K562 (cell line): Measurements from ENCODE around the gene POLN. TPM values are rescaled to one million over a fixed set of nuclear protein-coding genes. Genes with fewer than 3 reads are reported as not detected.
A peak's percentile ranks its signal among the peaks of the same experiment; 100 is the strongest.

Experiments
- ATAC-seq: fragments of 200-7000 bp; cut with Tn5 transposase; 3 replicates; pipeline ENCODE4 v1.9.1; 2020; ENCODE audit warnings: moderate library complexity
- BruUV-seq: library from RNA; stranded (reverse); fragments of 400-500 nt; replicated peaks from 2 replicates; lab custom pipeline; 2021; lab: Mats Ljungman, UMichigan
- CTCF ChIA-PET: fragments of 300-600 bp; formaldehyde crosslinking; extraction: SDS; loops from one replicate; lab custom pipeline; 2021; ENCODE audit warnings: low intra/inter-chr PET ratio; lab: Yijun Ruan, JAX
- POLR2A ChIA-PET: fragments of 300-600, 350-650 bp; sonication (Branson Sonifier 250); formaldehyde crosslinking; extraction: SDS; loops from one replicate; lab custom pipeline; 2021; ENCODE audit warnings: antibody characterized with exemption, inconsistent platforms; lab: Yijun Ruan, JAX
- DNase-seq, 4 experiments: peaks; one replicate each; pipeline versions ENCODE4 v3.0.0 to v3.0.0-alpha.2; 2011 to 2018; ENCODE audit warnings: low spot score in 3 of 4, mixed read lengths in 3 of 4; ENCODE audit errors: extremely low read depth in 1 of 4
- FAIRE-seq: peaks from 2 replicates; lab custom pipeline; 2011; peaks lifted over from hg19 to GRCh38; lab: Jason Lieb, UNC
- H2AFZ ChIP-seq: 2 replicates; pipeline ENCODE4 v1.6.0; 2011; ENCODE audit warnings: low read depth, low read length, control low read depth, inconsistent platforms
- H3K27ac ChIP-seq: fragments of 200-600 bp; 3 replicates; pipeline ENCODE4 v1.8.0; 2011; ENCODE audit warnings: low read depth, mild to moderate bottlenecking, control low read depth, inconsistent platforms, low read length, moderate library complexity, mixed read lengths; ENCODE audit errors: extremely low read depth
- H3K27me3 ChIP-seq, 2 experiments: fragments of 300-600 bp in 1 of 2; 2 replicates in 1 of 2; 3 replicates in 1 of 2; pipeline versions ENCODE4 v1.6.0 to v1.8.0; 2011; ENCODE audit warnings: inconsistent platforms in 2 of 2, low read length in 2 of 2, mild to moderate bottlenecking in 1 of 2, mixed read lengths in 1 of 2, moderate library complexity in 1 of 2; ENCODE audit not compliant: control insufficient read depth in 2 of 2, insufficient read depth in 2 of 2
- H3K36me3 ChIP-seq: fragments of 300-600 bp; 3 replicates; pipeline ENCODE4 v1.8.0; 2011; ENCODE audit warnings: mild to moderate bottlenecking, low read length, inconsistent platforms; ENCODE audit not compliant: control insufficient read depth, insufficient read depth
- H3K4me1 ChIP-seq, 2 experiments: fragments of 200-600 bp in 1 of 2; replicated peaks in 1 of 2; 2 replicates in 1 of 2; 3 replicates in 1 of 2; pipeline versions ENCODE4 v1.5.1 to v1.8.0; 2011; ENCODE audit warnings: inconsistent platforms in 2 of 2, low read length in 2 of 2, mild to moderate bottlenecking in 1 of 2, mixed read lengths in 1 of 2, moderate library complexity in 1 of 2; ENCODE audit not compliant: control insufficient read depth in 2 of 2, insufficient read depth in 2 of 2
- H3K4me2 ChIP-seq: 2 replicates; pipeline ENCODE4 v1.6.1; 2011; ENCODE audit warnings: low read length, control low read depth, inconsistent platforms, mixed read lengths; ENCODE audit not compliant: insufficient read depth
- H3K4me3 ChIP-seq: fragments of 200-600 bp; sonication (generic), shearing (Covaris generic); 2 replicates; pipeline ENCODE4 v1.5.1; 2016; ENCODE audit warnings: control low read depth, inconsistent platforms
- H3K79me2 ChIP-seq: fragments of 200-600 bp; 3 replicates; pipeline ENCODE4 v1.8.0; 2011; ENCODE audit warnings: low read length, inconsistent platforms; ENCODE audit not compliant: control insufficient read depth, insufficient read depth
- H3K9ac ChIP-seq, 2 experiments: 2 replicates each; pipeline versions ENCODE4 v1.6.0 to v1.6.1; 2011; ENCODE audit warnings: low read depth in 2 of 2, low read length in 2 of 2, control low read depth in 1 of 2, inconsistent platforms in 1 of 2, mild to moderate bottlenecking in 1 of 2, mixed read lengths in 1 of 2; ENCODE audit not compliant: insufficient read depth in 1 of 2
- H3K9me1 ChIP-seq: one replicate; pipeline ENCODE4 v1.6.0; 2011; ENCODE audit warnings: inconsistent platforms, mild to moderate bottlenecking, low read length, moderate library complexity; ENCODE audit not compliant: control insufficient read depth, insufficient read depth
- H3K9me3 ChIP-seq: replicated peaks from 2 replicates; pipeline ENCODE4 v1.5.1; 2011; ENCODE audit warnings: low read depth, low read length, inconsistent platforms; ENCODE audit not compliant: control insufficient read depth, insufficient read depth
- H4K20me1 ChIP-seq: replicated peaks from 2 replicates; pipeline ENCODE4 v1.6.1; 2011; ENCODE audit warnings: low read length, inconsistent platforms, mixed read lengths; ENCODE audit not compliant: control insufficient read depth, insufficient read depth
- FOXM1 ChIP-seq, 2 experiments: fragments of 450-650 bp in 1 of 2; sonication (generic) in 1 of 2; formaldehyde crosslinking in 1 of 2; IDR thresholded peaks; 2 replicates each; pipeline versions ENCODE4 v1.6.1 to v1.9.0; 2017 to 2022; ENCODE audit warnings: low read depth in 2 of 2, mild to moderate bottlenecking in 2 of 2, missing genetic modification reagents in 1 of 2, moderate library complexity in 1 of 2
- SNAPC5 ChIP-seq: fragments of 250-450 bp; sonication (Bioruptor Pico); IDR thresholded peaks from 2 replicates; pipeline ENCODE4 v1.8.0; 2021; ENCODE audit warnings: moderate library complexity, mild to moderate bottlenecking, inconsistent platforms
- SPI1 ChIP-seq: IDR thresholded peaks from 2 replicates; pipeline ENCODE4 v1.6.1; 2011; ENCODE audit warnings: low read depth, low read length, control low read depth, borderline replicate concordance
- TOE1 ChIP-seq, 2 experiments: fragments of 450-650 bp in 1 of 2; sonication (generic) in 1 of 2; formaldehyde crosslinking in 1 of 2; IDR thresholded peaks; 2 replicates each; pipeline versions ENCODE4 v1.7.1 to v1.8.0; 2016 to 2022; ENCODE audit warnings: borderline replicate concordance in 2 of 2, mild to moderate bottlenecking in 2 of 2, antibody characterized with exemption in 1 of 2, inconsistent platforms in 1 of 2, low read depth in 1 of 2, missing genetic modification reagents in 1 of 2, moderate library complexity in 1 of 2
- ZNF311 ChIP-seq: fragments of 250-450 bp; sonication (Bioruptor Pico); IDR thresholded peaks from 2 replicates; pipeline ENCODE4 v1.4.0; 2020; ENCODE audit warnings: mild to moderate bottlenecking, moderate library complexity
- WGBS: fragments of 100-300 bp; shearing (Covaris generic); methylation state at CpG from one replicate; pipeline ENCODE4 v1.1.6; 2016; ENCODE audit warnings: low coverage, mixed read lengths; ENCODE audit not compliant: insufficient coverage; ENCODE audit errors: missing lambda C conversion rate; 5-methylcytosine and 5-hydroxymethylcytosine counted together
- in situ Hi-C: fragments of 300-500 bp; cut with MboI; formaldehyde crosslinking; loops from 4 replicates; pipeline ENCODE4 v1.15.0; 2018; ENCODE audit warnings: inconsistent platforms, mixed read lengths
- intact Hi-C: fragments of 100-400 bp; cut with micrococcal nuclease; formaldehyde crosslinking; loops from 2 replicates; pipeline ENCODE4 v1.14.2; 2022
- polyA plus RNA-seq, 8 experiments: library from polyadenylated mRNA; depleted of rRNA in 4 of 8; stranded (reverse) in 5 of 8; unstranded in 3 of 8; fragments of >200 nt; fragmentation: Nextera tagmentation in 2 of 8; fragmentation: Illumina TruSeq in 1 of 8; extraction: Ambion mirVana in 2 of 8; extraction: Trizol in 1 of 8; gene quantifications; 2 replicates each; pipeline versions ENCODE4 v1.2.1 to v1.2.3, GENCODE V29; 2011 to 2014; ENCODE audit warnings: inconsistent platforms in 1 of 8, missing spikeins in 1 of 8
- total RNA-seq, 7 experiments: library from RNA; depleted of rRNA in 6 of 7; stranded (reverse); fragments of >200 nt in 6 of 7; fragmentation: Illumina TruSeq in 2 of 7; extraction: Trizol in 2 of 7; gene quantifications; 2 replicates each; pipeline versions ENCODE4 v1.2.1 to v1.2.3, GENCODE V29; 2011 to 2021; ENCODE audit warnings: low replicate concordance in 1 of 7

POLN gene
- total and polyA plus RNA-seq, 9 of the 15 experiments (the other 6 are each of a cell fraction or from before 2014, with no cell fraction given) = 0.08 to 0.91 (median 0.32) TPM

GRCh38 chr4:2175990-2176698 is 65.8 kb downstream of the POLN start (continued):
- no peak for TF ChIP-seq TOE1 (IDR thresholded peaks at IDR 0.05; ENCODE audit: borderline replicate concordance)
- TF ChIP-seq TOE1 (CRISPR knock-in tag; IDR thresholded peaks at IDR 0.05; ENCODE audit: borderline replicate concordance, low read depth) = no peak
- TF ChIP-seq FOXM1 (IDR thresholded peaks at IDR 0.05; ENCODE audit: low read depth) = no peak
- TF ChIP-seq FOXM1 (CRISPR knock-in tag; IDR thresholded peaks at IDR 0.05; ENCODE audit: low read depth) = no peak
- no peak for TF ChIP-seq ZNF311 (CRISPR knock-in tag)
- peak; percentile 38; the same call in 1 of the 2 replicates for TF ChIP-seq SPI1

GRCh38 chr4:2174061-2174460 is 67.9 kb downstream of the POLN start:
- in situ Hi-C loops (no loop called here), intact Hi-C loops (no loop called here)
- Histone ChIP-seq H3K27ac (no peak overlapping the region), H3K9me1 (no peaks in the 10 kb centered on the region), H3K79me2 (no peaks in the 10 kb centered on the region), H3K4me3 (no peak overlapping the region), H3K9ac (no peak overlapping the region), H3K4me2 (no peak overlapping the region), H3K27me3 (no peaks in the 10 kb centered on the region), H2AFZ (no peak overlapping the region), H3K36me3 (no peaks in the 10 kb centered on the region), H4K20me1 (no peaks in the 10 kb centered on the region; the same call in 1 of the 2 replicates), H3K9me3 (no peaks in the 10 kb centered on the region), H3K4me1 (peaks cover under 1 to 16% of the 10 kb centered on the region in 2 experiments; a peak in 4 of 5 replicates)
- ChIA-PET POLR2A (interaction anchor here (0.6 kb wide), 1 partner anchor 670 kb away, joined by 3 read pairs; no protein-coding TSS in a partner anchor), CTCF (no interaction called here)
- ATAC-seq = no peak
- no peak for TF ChIP-seq SNAPC5
- no TSS peak for BruUV-seq
- DNase-seq = no peak
- no peak for FAIRE-seq
- WGBS = 27% methylated on average over 6 of the region's 6 CpGs
